Liver (tissue), 9 donors: ENCODE results near the gene FBXO48. TPM values are rescaled to one million over a fixed set of nuclear protein-coding genes. Genes with fewer than 3 reads are reported as not detected.

ENCODE experiments used
- DNase-seq: peaks from one replicate; pipeline ENCODE4 v3.0.0-alpha.2; 2017; ENCODE audit warnings: low spot score
- H3K27ac ChIP-seq, 2 donors: one replicate each; pipeline ENCODE4 v1.7.0; 2013; ENCODE audit warnings: inconsistent platforms in 2 of 2, low read length in 2 of 2, control low read depth in 1 of 2, low read depth in 1 of 2, mild to moderate bottlenecking in 1 of 2
- H3K27me3 ChIP-seq, 4 donors: one replicate each; pipeline versions ENCODE4 v1.6.1 to v1.7.0; 2013; ENCODE audit warnings: low read length in 3 of 4, inconsistent platforms in 1 of 4, mild to moderate bottlenecking in 1 of 4, moderate library complexity in 1 of 4; ENCODE audit not compliant: control insufficient read depth in 4 of 4, insufficient read depth in 4 of 4
- H3K36me3 ChIP-seq, 4 donors: one replicate each; pipeline versions ENCODE4 v1.6.1 to v1.7.0; 2013; ENCODE audit warnings: low read length in 3 of 4, mild to moderate bottlenecking in 3 of 4, low read depth in 1 of 4, moderate library complexity in 1 of 4; ENCODE audit not compliant: control insufficient read depth in 4 of 4, insufficient read depth in 3 of 4
- H3K4me1 ChIP-seq, 4 donors: one replicate each; pipeline versions ENCODE4 v1.6.1 to v1.7.0; 2013; ENCODE audit warnings: low read length in 3 of 4, mild to moderate bottlenecking in 3 of 4, moderate library complexity in 1 of 4; ENCODE audit not compliant: control insufficient read depth in 4 of 4, insufficient read depth in 4 of 4
- H3K4me3 ChIP-seq, 3 donors: one replicate each; pipeline versions ENCODE4 v1.6.1 to v1.7.0; 2013; ENCODE audit warnings: low read length in 3 of 3, control low read depth in 1 of 3, low read depth in 1 of 3, mild to moderate bottlenecking in 1 of 3
- H3K9ac ChIP-seq, 2 donors: one replicate each; pipeline ENCODE4 v1.7.0; 2013; ENCODE audit warnings: low read length in 2 of 2, mild to moderate bottlenecking in 2 of 2, moderate library complexity in 2 of 2, control low read depth in 1 of 2, low read depth in 1 of 2
- H3K9me3 ChIP-seq, 4 donors: one replicate each; pipeline versions ENCODE4 v1.6.1 to v1.7.0; 2013; ENCODE audit warnings: low read length in 3 of 4; ENCODE audit not compliant: control insufficient read depth in 4 of 4
- EGR1 ChIP-seq, 2 donors: IDR thresholded peaks; 2 replicates each; pipeline ENCODE4 v1.6.1; 2016 to 2018; ENCODE audit warnings: antibody characterized with exemption in 2 of 2, low read depth in 2 of 2
- FOXA1 ChIP-seq: IDR thresholded peaks from 2 replicates; pipeline ENCODE4 v1.6.1; 2016; ENCODE audit warnings: antibody characterized with exemption
- FOXA2 ChIP-seq: IDR thresholded peaks from 2 replicates; pipeline ENCODE4 v1.6.1; 2016; ENCODE audit warnings: antibody characterized with exemption
- GABPA ChIP-seq, 2 donors: IDR thresholded peaks in 1 of 2; conservative IDR thresholded peaks in 1 of 2; 2 replicates each; pipeline ENCODE4 v1.6.1; 2016; ENCODE audit warnings: antibody characterized with exemption in 2 of 2, mild to moderate bottlenecking in 1 of 2, moderate library complexity in 1 of 2
- HNF4A ChIP-seq, 2 donors: conservative IDR thresholded peaks; 2 replicates each; pipeline ENCODE4 v1.6.1; 2016; ENCODE audit warnings: antibody characterized with exemption in 2 of 2, mild to moderate bottlenecking in 2 of 2
- HNF4G ChIP-seq: IDR thresholded peaks from 2 replicates; pipeline ENCODE4 v1.6.1; 2016; ENCODE audit warnings: antibody characterized with exemption
- JUND ChIP-seq, 2 donors: IDR thresholded peaks; 2 replicates each; pipeline ENCODE4 v1.6.1; 2016; ENCODE audit warnings: antibody characterized with exemption in 2 of 2
- NR2F2 ChIP-seq: IDR thresholded peaks from 2 replicates; pipeline ENCODE4 v1.6.1; 2016; ENCODE audit warnings: antibody characterized with exemption
- RAD21 ChIP-seq, 2 donors: IDR thresholded peaks; 2 replicates each; pipeline ENCODE4 v1.6.1; 2016; ENCODE audit warnings: antibody characterized with exemption in 2 of 2, mild to moderate bottlenecking in 2 of 2
- RXRA ChIP-seq, 2 donors: IDR thresholded peaks; 2 replicates each; pipeline ENCODE4 v1.6.1; 2017 to 2018; ENCODE audit warnings: antibody characterized with exemption in 2 of 2, mild to moderate bottlenecking in 1 of 2
- SP1 ChIP-seq: IDR thresholded peaks from 2 replicates; pipeline ENCODE4 v1.6.1; 2018; ENCODE audit warnings: antibody characterized with exemption, mild to moderate bottlenecking
- TAF1 ChIP-seq: conservative IDR thresholded peaks from 2 replicates; pipeline ENCODE4 v1.6.1; 2016; ENCODE audit warnings: antibody characterized with exemption, mild to moderate bottlenecking
- YY1 ChIP-seq: IDR thresholded peaks from 2 replicates; pipeline ENCODE4 v1.6.1; 2016; ENCODE audit warnings: antibody characterized with exemption, mild to moderate bottlenecking
- WGBS: extraction: QIAGEN DNeasy Blood & Tissue Kit; methylation state at CpG from one replicate; pipeline ENCODE4 v1.1.7; 2013; 5-methylcytosine and 5-hydroxymethylcytosine counted together
- polyA plus RNA-seq, 2 donors: library from polyadenylated mRNA; stranded (reverse) in 1 of 2; unstranded in 1 of 2; fragments of 200-250 nt in 1 of 2; fragments of >200 nt in 1 of 2; fragmentation: Nextera tagmentation in 1 of 2; extraction: Ambion mirVana in 1 of 2; gene quantifications; one replicate each; pipeline versions ENCODE4 v1.2.1 to v1.2.3, GENCODE V29; 2013 to 2015
- total RNA-seq, 2 donors: library from RNA; depleted of rRNA; stranded (reverse); fragments of >200 nt; gene quantifications; one replicate each; pipeline ENCODE4 v1.2.3, GENCODE V29; 2014
- TF ChIP-seq, protein P1 (sequence below): IDR thresholded peaks from 2 replicates; pipeline ENCODE4 v1.6.1; 2016; ENCODE audit warnings: antibody characterized with exemption
- TF ChIP-seq, protein P2 (sequence below): IDR thresholded peaks from 2 replicates; pipeline ENCODE4 v1.6.1; 2016; ENCODE audit warnings: antibody characterized with exemption
- TF ChIP-seq, protein P3 (sequence below): IDR thresholded peaks from 2 replicates; pipeline ENCODE4 v1.6.1; 2016; ENCODE audit warnings: antibody characterized with exemption, mild to moderate bottlenecking
- TF ChIP-seq, protein P4 (sequence below): fragments of 150-350 bp; IDR thresholded peaks from 2 replicates; pipeline ENCODE4 v1.5.1; 2017; ENCODE audit warnings: improper control_type of control experiment, low read depth, low read length; ENCODE audit not compliant: missing input control
- TF ChIP-seq, protein P5 (sequence below): IDR thresholded peaks from 2 replicates; pipeline ENCODE4 v1.6.1; 2016; ENCODE audit warnings: antibody characterized with exemption
- donor health status: healthy.
- donor health status: healthy.
- donor health status: healthy.
- donor health status: healthy.
- donor health status: healthy.

The FBXO48 gene
- total and polyA plus RNA-seq, 4 donors: 0.45 to 1.0 (median 0.75) TPM

DNA sequence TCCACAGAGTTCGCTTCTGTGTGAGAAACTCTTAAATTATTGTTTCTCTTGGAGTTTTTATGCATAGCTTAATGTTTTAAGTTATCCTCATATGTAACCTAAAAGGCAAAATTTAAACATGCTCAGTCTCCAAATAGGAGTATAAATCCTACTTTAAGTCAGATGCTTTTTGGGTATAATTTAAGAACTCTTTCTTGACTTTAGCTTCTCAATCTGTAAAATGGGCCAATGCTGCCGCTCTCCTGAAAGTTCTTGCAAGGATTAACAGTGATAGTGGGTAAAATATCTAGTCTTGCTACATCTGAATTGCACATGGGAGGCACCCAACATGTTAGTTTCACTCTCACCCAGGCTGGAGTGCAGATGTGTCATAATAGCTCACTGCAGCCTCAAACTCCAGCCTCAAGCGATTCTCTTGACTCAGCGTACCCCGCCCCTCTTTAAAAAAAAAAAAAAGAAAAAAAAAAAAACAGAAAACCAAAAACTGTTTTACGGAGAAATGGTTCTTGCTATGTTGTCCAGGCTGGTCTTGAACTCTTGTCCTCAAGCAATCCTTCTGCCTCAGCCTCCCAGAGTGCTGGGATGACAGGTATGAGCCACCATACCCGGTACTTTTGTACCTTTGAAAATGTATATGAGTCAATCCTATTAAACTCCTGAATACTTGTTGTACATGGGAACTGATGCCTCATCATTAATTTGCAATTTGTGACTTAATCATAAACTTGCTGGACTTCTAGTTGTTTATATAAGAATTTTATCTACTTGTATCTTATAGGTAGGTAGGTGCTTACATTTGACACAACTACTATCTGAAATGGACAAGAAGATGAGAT, 1.8 kb downstream of the FBXO48 start:
- TF ChIP-seq FOXA1: no peak
- no peak for TF ChIP-seq TAF1
- TF ChIP-seq EGR1 (IDR thresholded peaks at IDR 0.05; ENCODE audit: low read depth in 2 of 2): no peak
- TF ChIP-seq FOXA2: no peak
- TF ChIP-seq, protein P1, sequence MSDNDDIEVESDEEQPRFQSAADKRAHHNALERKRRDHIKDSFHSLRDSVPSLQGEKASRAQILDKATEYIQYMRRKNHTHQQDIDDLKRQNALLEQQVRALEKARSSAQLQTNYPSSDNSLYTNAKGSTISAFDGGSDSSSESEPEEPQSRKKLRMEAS: no peak
- no peak for TF ChIP-seq NR2F2
- TF ChIP-seq HNF4A (conservative IDR thresholded peaks at IDR 0.05): no peak
- no peak for TF ChIP-seq GABPA (IDR thresholded peaks at IDR 0.05 in 1 of 2, conservative IDR thresholded peaks at IDR 0.05 in 1 of 2)
- no peak for TF ChIP-seq SP1
- no peak for TF ChIP-seq YY1
- TF ChIP-seq HNF4G: no peak
- TF ChIP-seq JUND (IDR thresholded peaks at IDR 0.05): no peak
- no peak for TF ChIP-seq RXRA (IDR thresholded peaks at IDR 0.05)
- TF ChIP-seq, protein P2, sequence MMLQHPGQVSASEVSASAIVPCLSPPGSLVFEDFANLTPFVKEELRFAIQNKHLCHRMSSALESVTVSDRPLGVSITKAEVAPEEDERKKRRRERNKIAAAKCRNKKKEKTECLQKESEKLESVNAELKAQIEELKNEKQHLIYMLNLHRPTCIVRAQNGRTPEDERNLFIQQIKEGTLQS: no peak
- TF ChIP-seq, protein P3, sequence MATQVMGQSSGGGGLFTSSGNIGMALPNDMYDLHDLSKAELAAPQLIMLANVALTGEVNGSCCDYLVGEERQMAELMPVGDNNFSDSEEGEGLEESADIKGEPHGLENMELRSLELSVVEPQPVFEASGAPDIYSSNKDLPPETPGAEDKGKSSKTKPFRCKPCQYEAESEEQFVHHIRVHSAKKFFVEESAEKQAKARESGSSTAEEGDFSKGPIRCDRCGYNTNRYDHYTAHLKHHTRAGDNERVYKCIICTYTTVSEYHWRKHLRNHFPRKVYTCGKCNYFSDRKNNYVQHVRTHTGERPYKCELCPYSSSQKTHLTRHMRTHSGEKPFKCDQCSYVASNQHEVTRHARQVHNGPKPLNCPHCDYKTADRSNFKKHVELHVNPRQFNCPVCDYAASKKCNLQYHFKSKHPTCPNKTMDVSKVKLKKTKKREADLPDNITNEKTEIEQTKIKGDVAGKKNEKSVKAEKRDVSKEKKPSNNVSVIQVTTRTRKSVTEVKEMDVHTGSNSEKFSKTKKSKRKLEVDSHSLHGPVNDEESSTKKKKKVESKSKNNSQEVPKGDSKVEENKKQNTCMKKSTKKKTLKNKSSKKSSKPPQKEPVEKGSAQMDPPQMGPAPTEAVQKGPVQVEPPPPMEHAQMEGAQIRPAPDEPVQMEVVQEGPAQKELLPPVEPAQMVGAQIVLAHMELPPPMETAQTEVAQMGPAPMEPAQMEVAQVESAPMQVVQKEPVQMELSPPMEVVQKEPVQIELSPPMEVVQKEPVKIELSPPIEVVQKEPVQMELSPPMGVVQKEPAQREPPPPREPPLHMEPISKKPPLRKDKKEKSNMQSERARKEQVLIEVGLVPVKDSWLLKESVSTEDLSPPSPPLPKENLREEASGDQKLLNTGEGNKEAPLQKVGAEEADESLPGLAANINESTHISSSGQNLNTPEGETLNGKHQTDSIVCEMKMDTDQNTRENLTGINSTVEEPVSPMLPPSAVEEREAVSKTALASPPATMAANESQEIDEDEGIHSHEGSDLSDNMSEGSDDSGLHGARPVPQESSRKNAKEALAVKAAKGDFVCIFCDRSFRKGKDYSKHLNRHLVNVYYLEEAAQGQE: no peak
- no peak for TF ChIP-seq RAD21 (IDR thresholded peaks at IDR 0.05)
- TF ChIP-seq, protein P4, sequence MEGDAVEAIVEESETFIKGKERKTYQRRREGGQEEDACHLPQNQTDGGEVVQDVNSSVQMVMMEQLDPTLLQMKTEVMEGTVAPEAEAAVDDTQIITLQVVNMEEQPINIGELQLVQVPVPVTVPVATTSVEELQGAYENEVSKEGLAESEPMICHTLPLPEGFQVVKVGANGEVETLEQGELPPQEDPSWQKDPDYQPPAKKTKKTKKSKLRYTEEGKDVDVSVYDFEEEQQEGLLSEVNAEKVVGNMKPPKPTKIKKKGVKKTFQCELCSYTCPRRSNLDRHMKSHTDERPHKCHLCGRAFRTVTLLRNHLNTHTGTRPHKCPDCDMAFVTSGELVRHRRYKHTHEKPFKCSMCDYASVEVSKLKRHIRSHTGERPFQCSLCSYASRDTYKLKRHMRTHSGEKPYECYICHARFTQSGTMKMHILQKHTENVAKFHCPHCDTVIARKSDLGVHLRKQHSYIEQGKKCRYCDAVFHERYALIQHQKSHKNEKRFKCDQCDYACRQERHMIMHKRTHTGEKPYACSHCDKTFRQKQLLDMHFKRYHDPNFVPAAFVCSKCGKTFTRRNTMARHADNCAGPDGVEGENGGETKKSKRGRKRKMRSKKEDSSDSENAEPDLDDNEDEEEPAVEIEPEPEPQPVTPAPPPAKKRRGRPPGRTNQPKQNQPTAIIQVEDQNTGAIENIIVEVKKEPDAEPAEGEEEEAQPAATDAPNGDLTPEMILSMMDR: no peak
- TF ChIP-seq, protein P5, sequence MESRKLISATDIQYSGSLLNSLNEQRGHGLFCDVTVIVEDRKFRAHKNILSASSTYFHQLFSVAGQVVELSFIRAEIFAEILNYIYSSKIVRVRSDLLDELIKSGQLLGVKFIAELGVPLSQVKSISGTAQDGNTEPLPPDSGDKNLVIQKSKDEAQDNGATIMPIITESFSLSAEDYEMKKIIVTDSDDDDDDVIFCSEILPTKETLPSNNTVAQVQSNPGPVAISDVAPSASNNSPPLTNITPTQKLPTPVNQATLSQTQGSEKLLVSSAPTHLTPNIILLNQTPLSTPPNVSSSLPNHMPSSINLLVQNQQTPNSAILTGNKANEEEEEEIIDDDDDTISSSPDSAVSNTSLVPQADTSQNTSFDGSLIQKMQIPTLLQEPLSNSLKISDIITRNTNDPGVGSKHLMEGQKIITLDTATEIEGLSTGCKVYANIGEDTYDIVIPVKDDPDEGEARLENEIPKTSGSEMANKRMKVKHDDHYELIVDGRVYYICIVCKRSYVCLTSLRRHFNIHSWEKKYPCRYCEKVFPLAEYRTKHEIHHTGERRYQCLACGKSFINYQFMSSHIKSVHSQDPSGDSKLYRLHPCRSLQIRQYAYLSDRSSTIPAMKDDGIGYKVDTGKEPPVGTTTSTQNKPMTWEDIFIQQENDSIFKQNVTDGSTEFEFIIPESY: no peak
- no peak for DNase-seq
- Histone ChIP-seq H3K4me1 (peaks cover 0 to 30% (median 12%) of the 10 kb centered on the region in 4 donors), H3K4me3 (no peak overlapping the region), H3K9ac (no peak overlapping the region), H3K27ac (no peak overlapping the region), H3K27me3 (no peaks in the 10 kb centered on the region), H3K36me3 (no peaks in the 10 kb centered on the region), H3K9me3 (no peaks in the 10 kb centered on the region)
- WGBS: 93% methylated on average over 7 of the region's 7 CpGs
